GM12892 (cell line): ENCODE results near the gene FOXB2.

Experiments used
- POLR2A ChIP-seq: IDR thresholded peaks from 2 replicates; pipeline ENCODE4 v1.6.1; 2011; ENCODE audit warnings: low read depth, low read length, control low read depth
- POLR2AphosphoS5 ChIP-seq: IDR thresholded peaks from 2 replicates; pipeline ENCODE4 v1.6.1; 2011; ENCODE audit warnings: low read depth, low read length, control low read depth
- TAF1 ChIP-seq: IDR thresholded peaks from 2 replicates; pipeline ENCODE4 v1.6.1; 2011; ENCODE audit warnings: low read depth, mild to moderate bottlenecking, control low read depth, low read length, borderline replicate concordance

- TF ChIP-seq POLR2A (no peak), POLR2AphosphoS5 (no peak), TAF1 (no peak)
Observed at GRCh38 chr9:77028478-77028877, 9.0 kb downstream of the FOXB2 start.
